Body of pancreas (tissue), 4 donors: ENCODE data around the gene ISLR2. TPM values are rescaled to one million over a fixed set of nuclear protein-coding genes. Genes with fewer than 3 reads are reported as not detected.

Experiments
- ATAC-seq: fragments of 150-250 bp; one replicate; pipeline ENCODE4 v1.9.1; 2016
- DNase-seq, 4 donors: peaks; one replicate each; pipeline ENCODE4 v3.0.0-alpha.2; 2019
- H3K27ac ChIP-seq, 4 donors: fragments of 200-600 bp; sonication (generic); 1 replicate in 3 of 4; 2 replicates in 1 of 4; pipeline versions ENCODE4 v1.5.1 to v1.6.1; 2016 to 2019; ENCODE audit warnings: mild to moderate bottlenecking in 1 of 4, mixed read lengths in 1 of 4, moderate library complexity in 1 of 4
- H3K27me3 ChIP-seq, 2 donors: fragments of 200-600 bp; sonication (generic); one replicate each; pipeline ENCODE4 v1.6.0; 2016; ENCODE audit warnings: mild to moderate bottlenecking in 1 of 2
- H3K36me3 ChIP-seq, 2 donors: fragments of 200-600 bp; sonication (generic); replicated peaks in 1 of 2; 2 replicates each; pipeline ENCODE4 v1.5.1; 2016; ENCODE audit warnings: low read depth in 2 of 2; ENCODE audit not compliant: insufficient read depth in 1 of 2
- H3K4me1 ChIP-seq: fragments of 200-600 bp; sonication (generic); one replicate; pipeline ENCODE4 v1.6.0; 2016
- H3K4me3 ChIP-seq, 2 donors: fragments of 200-600 bp; sonication (generic); 1 replicate in 1 of 2; 2 replicates in 1 of 2; pipeline ENCODE4 v1.5.1; 2016 to 2019
- H3K9me3 ChIP-seq, 3 donors: fragments of 200-600 bp; sonication (generic); 1 replicate in 2 of 3; 2 replicates in 1 of 3; pipeline ENCODE4 v1.5.1; 2016
- POLR2A ChIP-seq, 3 donors: fragments of 450-650 bp; IDR thresholded peaks; one replicate each; pipeline ENCODE4 v1.6.1; 2016; ENCODE audit warnings: antibody characterized with exemption in 3 of 3, mild to moderate bottlenecking in 2 of 3
- WGBS, 2 donors: methylation state at CpG; one replicate each; pipeline ENCODE4 v1.1.5; 2017; 5-methylcytosine and 5-hydroxymethylcytosine counted together
- intact Hi-C: fragments of 100-400 bp; cut with DNase I; formaldehyde crosslinking; loops from one replicate; pipeline ENCODE4 v1.15.1; 2023
- small RNA-seq: library from RNA; depleted of rRNA; stranded (forward); fragments of <200 nt; gene quantifications from one replicate; pipeline ENCODE3, GENCODE V24; 2016
- total RNA-seq, 2 donors: library from RNA; depleted of rRNA; stranded (reverse); fragments of >200 nt; gene quantifications; one replicate each; pipeline ENCODE4 v1.1.0, GENCODE V29; 2016
- TF ChIP-seq, protein P1 (sequence below), 7 experiments: fragments of 450-650 bp in 4 of 7; fragments of 200-600 bp in 3 of 7; sonication (generic) in 3 of 7; IDR thresholded peaks; one replicate each; pipeline ENCODE4 v1.5.1; 2016 to 2019; ENCODE audit warnings: antibody characterized with exemption in 7 of 7

The ISLR2 gene
- total RNA-seq, 2 donors from 2014 or later, result not detected

DNA sequence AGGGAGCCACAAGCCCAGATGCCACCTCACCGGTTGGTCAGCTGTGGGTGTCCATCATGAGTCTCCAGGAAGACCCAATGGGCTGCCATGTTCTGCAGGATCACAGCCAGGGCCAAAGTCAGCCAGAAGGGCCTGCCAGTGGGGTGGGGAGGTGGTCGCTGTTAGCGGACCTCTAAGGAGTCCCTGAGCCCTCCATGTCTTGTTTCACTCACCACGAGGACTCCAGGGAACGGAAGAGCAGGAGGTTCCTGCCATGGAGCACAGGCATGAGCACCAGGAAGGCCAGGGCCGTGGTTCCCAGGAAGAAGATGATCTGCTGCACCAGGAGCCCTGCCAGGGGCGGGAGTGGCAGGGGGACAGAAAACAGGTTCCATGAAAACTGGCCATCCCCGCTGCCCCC, 51.7 kb downstream of the ISLR2 start:
- Histone ChIP-seq H3K9me3 (no peaks in the 10 kb centered on the region), H3K4me1 (peaks cover 6% of the 10 kb centered on the region), H3K36me3 (no peaks in the 10 kb centered on the region), H3K4me3 (no peak overlapping the region), H3K27me3 (no peaks in the 10 kb centered on the region), H3K27ac (no peak overlapping the region)
- ATAC-seq, result no peak
- WGBS, 2 donors, result 77 to 82% methylated on average over 3 to 8 of the region's 8 CpGs
- no peak for TF ChIP-seq POLR2A (IDR thresholded peaks at IDR 0.05)
- TF ChIP-seq, protein P1, sequence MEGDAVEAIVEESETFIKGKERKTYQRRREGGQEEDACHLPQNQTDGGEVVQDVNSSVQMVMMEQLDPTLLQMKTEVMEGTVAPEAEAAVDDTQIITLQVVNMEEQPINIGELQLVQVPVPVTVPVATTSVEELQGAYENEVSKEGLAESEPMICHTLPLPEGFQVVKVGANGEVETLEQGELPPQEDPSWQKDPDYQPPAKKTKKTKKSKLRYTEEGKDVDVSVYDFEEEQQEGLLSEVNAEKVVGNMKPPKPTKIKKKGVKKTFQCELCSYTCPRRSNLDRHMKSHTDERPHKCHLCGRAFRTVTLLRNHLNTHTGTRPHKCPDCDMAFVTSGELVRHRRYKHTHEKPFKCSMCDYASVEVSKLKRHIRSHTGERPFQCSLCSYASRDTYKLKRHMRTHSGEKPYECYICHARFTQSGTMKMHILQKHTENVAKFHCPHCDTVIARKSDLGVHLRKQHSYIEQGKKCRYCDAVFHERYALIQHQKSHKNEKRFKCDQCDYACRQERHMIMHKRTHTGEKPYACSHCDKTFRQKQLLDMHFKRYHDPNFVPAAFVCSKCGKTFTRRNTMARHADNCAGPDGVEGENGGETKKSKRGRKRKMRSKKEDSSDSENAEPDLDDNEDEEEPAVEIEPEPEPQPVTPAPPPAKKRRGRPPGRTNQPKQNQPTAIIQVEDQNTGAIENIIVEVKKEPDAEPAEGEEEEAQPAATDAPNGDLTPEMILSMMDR (IDR thresholded peaks at IDR 0.05), result no peak
- intact Hi-C loops, result no loop called here
- DNase-seq, result no peak

DNA sequence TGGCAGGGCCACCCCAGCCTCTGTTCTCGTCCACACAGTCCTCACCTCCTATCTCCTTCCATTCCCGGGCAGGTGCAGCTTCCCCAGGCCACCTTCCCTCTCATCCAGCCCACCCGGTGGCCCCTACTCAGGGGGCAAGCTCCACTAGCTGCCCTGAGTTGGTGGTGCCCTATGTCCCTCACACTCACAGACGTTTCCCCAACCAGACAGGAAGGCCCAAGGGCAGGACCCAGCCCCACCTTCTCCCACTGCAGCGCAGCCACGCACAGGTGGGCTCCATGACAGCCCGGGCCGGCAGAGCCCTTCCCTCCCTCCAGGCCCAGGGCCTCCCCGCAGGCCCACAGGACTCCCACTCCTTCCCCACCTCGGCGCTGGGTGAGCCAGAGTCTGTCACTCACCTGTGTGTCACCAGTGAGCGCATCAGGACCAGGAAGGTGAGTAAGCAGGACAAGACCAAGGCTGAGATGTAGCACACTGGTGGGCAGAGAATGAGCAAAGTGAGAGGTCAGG, 54.3 kb downstream of the ISLR2 start:
- DNase-seq (no peak), ATAC-seq (no peak)
- no peaks in the 10 kb centered on the region for H3K27me3 ChIP-seq
- H3K4me1 ChIP-seq, result peaks cover 3% of the 10 kb centered on the region
- no peak for TF ChIP-seq POLR2A (IDR thresholded peaks at IDR 0.05)
- TF ChIP-seq, protein P1 (IDR thresholded peaks at IDR 0.05), result no peak
- no peak overlapping the region for H3K27ac ChIP-seq
- H3K4me3 ChIP-seq, result no peak overlapping the region
- intact Hi-C loops, result no loop called here
- no peaks in the 10 kb centered on the region for H3K36me3 ChIP-seq
- WGBS, 2 donors, result 62 to 66% methylated on average over 4 to 12 of the region's 12 CpGs
- no peaks in the 10 kb centered on the region for H3K9me3 ChIP-seq

DNA sequence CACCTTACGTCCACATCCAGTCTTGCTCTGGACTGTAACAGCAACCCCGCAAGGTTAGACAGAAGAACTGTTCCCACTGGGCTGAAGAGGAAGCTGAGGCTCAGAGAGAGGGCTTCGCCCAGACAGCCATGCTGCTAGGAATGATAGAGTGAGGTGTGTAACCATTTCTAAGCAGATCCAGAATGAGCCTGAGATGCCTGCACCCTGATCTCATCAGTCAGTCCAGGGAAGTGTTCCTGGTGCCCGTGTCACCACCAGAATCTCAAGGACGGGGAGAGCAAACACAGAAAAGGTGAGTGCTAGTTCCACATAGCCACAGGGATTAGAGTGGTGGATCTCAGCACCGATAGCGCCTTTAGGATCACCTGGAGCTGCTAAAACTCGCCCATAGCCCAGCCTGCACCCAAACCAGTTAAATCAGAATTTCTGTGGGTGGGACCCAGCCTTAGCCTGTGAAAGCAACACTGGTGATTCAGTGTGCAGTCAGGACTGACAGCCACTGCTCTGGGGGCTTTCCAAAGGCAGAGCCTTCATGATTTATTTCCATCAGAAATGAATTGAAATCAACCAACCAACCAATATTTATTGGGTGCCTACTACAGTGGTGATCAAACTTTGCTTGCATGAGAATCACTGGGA, 55.4 kb downstream of the ISLR2 start:
- ATAC-seq, result no peak
- WGBS, 2 donors, result 34 to 39% methylated on average over 8 of the region's 8 CpGs
- Histone ChIP-seq H3K9me3 (no peaks in the 10 kb centered on the region), H3K27ac (no peak overlapping the region), H3K36me3 (no peaks in the 10 kb centered on the region), H3K27me3 (no peaks in the 10 kb centered on the region), H3K4me1 (no peaks in the 10 kb centered on the region), H3K4me3 (no peak overlapping the region)
- TF ChIP-seq, protein P1 (IDR thresholded peaks at IDR 0.05), result no peak
- no peak for TF ChIP-seq POLR2A (IDR thresholded peaks at IDR 0.05)
- no peak for DNase-seq
- intact Hi-C loops, result no loop called here

Small RNA genes lying within 50 kb of the gene (small RNA-seq; reads per million reads assigned to genes)
- gene RF00017, result not detected

Other genes with a start within 250 kb of the ISLR2 start
- gene LOXL1, start 204.1 kb upstream of the ISLR2 start, total RNA-seq, result 10 to 100 TPM in 1 of 2 donors, 1 to 10 TPM in 1; 8.6 to 14.5 TPM
- 10 to 100 TPM in 1 of 2 donors, 1 to 10 TPM in 1; 6.0 to 10.2 TPM for gene STOML1, start 138.3 kb upstream of the ISLR2 start, total RNA-seq
- 10 to 100 TPM; 27.8 to 38.2 TPM for gene PML, start 135.9 kb upstream of the ISLR2 start, total RNA-seq
- not detected for gene GOLGA6A, start 48.0 kb upstream of the ISLR2 start, total RNA-seq
- 10 to 100 TPM; 10.5 to 15.8 TPM for gene ISLR, start 43.1 kb downstream of the ISLR2 start, total RNA-seq
- gene STRA6, start 72.2 kb downstream of the ISLR2 start, total RNA-seq, result not detected
- not detected for gene CCDC33, start 105.7 kb downstream of the ISLR2 start, total RNA-seq
- under 1 TPM; 0.26 to 0.99 TPM for gene CYP11A1, start 237.1 kb downstream of the ISLR2 start, total RNA-seq